GM12878 (cell line): ENCODE results near the gene IER5. TPM values are rescaled to one million over a fixed set of nuclear protein-coding genes. Genes with fewer than 3 reads are reported as not detected.

ENCODE experiments used
- BACH1 ChIP-seq: fragments of 450-650 bp; IDR thresholded peaks from 2 replicates; pipeline ENCODE4 v1.6.1; 2017; ENCODE audit warnings: mild to moderate bottlenecking, borderline replicate concordance
- CBFB ChIP-seq: IDR thresholded peaks from 2 replicates; pipeline ENCODE4 v1.6.1; 2016; ENCODE audit warnings: antibody characterized with exemption, low read depth
- DPF2 ChIP-seq: fragments of 450-650 bp; IDR thresholded peaks from 2 replicates; pipeline ENCODE4 v1.6.1; 2017; ENCODE audit warnings: mild to moderate bottlenecking
- ELK1 ChIP-seq: IDR thresholded peaks from 2 replicates; pipeline ENCODE4 v1.6.1; 2012; ENCODE audit warnings: low read depth, low read length, improper control_type of control experiment
- GATAD2B ChIP-seq: fragments of 450-650 bp; conservative IDR thresholded peaks from 2 replicates; pipeline ENCODE4 v1.6.1; 2017; ENCODE audit warnings: low read depth, mild to moderate bottlenecking, moderate library complexity
- HCFC1 ChIP-seq: fragments of 150-350 bp; IDR thresholded peaks from 2 replicates; pipeline ENCODE4 v1.6.1; 2014; ENCODE audit warnings: low read length
- HDAC2 ChIP-seq: fragments of 200-600 bp; sonication (generic); IDR thresholded peaks from 2 replicates; pipeline ENCODE4 v1.6.1; 2017
- IRF4 ChIP-seq: IDR thresholded peaks from 2 replicates; pipeline ENCODE4 v1.6.1; 2011; ENCODE audit warnings: low read depth, low read length
- IRF5 ChIP-seq: fragments of 450-650 bp; IDR thresholded peaks from 2 replicates; pipeline ENCODE4 v1.6.1; 2017; ENCODE audit warnings: borderline replicate concordance
- MEF2B ChIP-seq: fragments of 450-650 bp; IDR thresholded peaks from 2 replicates; pipeline ENCODE4 v1.6.1; 2018; ENCODE audit warnings: mild to moderate bottlenecking, moderate library complexity; ENCODE audit not compliant: partially characterized antibody, poor library complexity, severe bottlenecking
- PAX8 ChIP-seq: fragments of 450-650 bp; IDR thresholded peaks from 2 replicates; pipeline ENCODE4 v1.6.1; 2017; ENCODE audit warnings: mild to moderate bottlenecking, moderate library complexity
- PML ChIP-seq: IDR thresholded peaks from 2 replicates; pipeline ENCODE4 v1.6.1; 2012; ENCODE audit warnings: low read length, inconsistent platforms
- POU2F2 ChIP-seq: IDR thresholded peaks from 3 replicates; pipeline ENCODE4 v1.6.1; 2011; ENCODE audit warnings: low read depth, mild to moderate bottlenecking, low read length, borderline replicate concordance
- PRDM15 ChIP-seq: fragments of 450-650 bp; formaldehyde crosslinking; IDR thresholded peaks from 2 replicates; pipeline ENCODE4 v1.4.0; 2020; ENCODE audit warnings: mild to moderate bottlenecking, moderate library complexity
- RBBP5 ChIP-seq: fragments of 200-600 bp; sonication (generic); conservative IDR thresholded peaks from 2 replicates; pipeline ENCODE4 v1.6.1; 2016
- RELA ChIP-seq: fragments of 450-650 bp; IDR thresholded peaks from 2 replicates; pipeline ENCODE4 v1.8.0; 2014; ENCODE audit warnings: borderline replicate concordance; ENCODE audit not compliant: partially characterized antibody
- SP1 ChIP-seq: IDR thresholded peaks from one replicate; pipeline ENCODE4 v1.6.1; 2011; ENCODE audit warnings: low read depth, low read length
- SRF ChIP-seq, 2 experiments: IDR thresholded peaks; 2 replicates each; pipeline ENCODE4 v1.6.1; 2011; ENCODE audit warnings: low read depth in 2 of 2, low read length in 2 of 2, mild to moderate bottlenecking in 1 of 2, moderate library complexity in 1 of 2
- YY1 ChIP-seq: IDR thresholded peaks from 2 replicates; pipeline ENCODE4 v1.6.1; 2011; ENCODE audit warnings: low read depth, mild to moderate bottlenecking, low read length
- ZBED1 ChIP-seq: IDR thresholded peaks from 2 replicates; pipeline ENCODE4 v1.6.1; 2016; ENCODE audit warnings: borderline replicate concordance
- ZNF687 ChIP-seq: fragments of 450-650 bp; IDR thresholded peaks from 2 replicates; pipeline ENCODE4 v1.6.1; 2017; ENCODE audit warnings: mild to moderate bottlenecking, moderate library complexity
- polyA plus RNA-seq, 11 experiments: library from polyadenylated mRNA; depleted of rRNA in 4 of 11; unstranded in 6 of 11; stranded (reverse) in 5 of 11; fragments of >200 nt; fragmentation: Nextera tagmentation in 4 of 11; fragmentation: Illumina TruSeq in 1 of 11; extraction: Ambion mirVana in 4 of 11; extraction: Trizol in 1 of 11; gene quantifications; 1 replicate in 1 of 11; 2 replicates in 10 of 11; pipeline versions ENCODE4 v1.2.1 to v1.2.3, GENCODE V29; 2011 to 2016; ENCODE audit warnings: inconsistent platforms in 2 of 11, missing spikeins in 2 of 11, low read depth in 1 of 11
- total RNA-seq, 4 experiments: library from RNA; depleted of rRNA in 3 of 4; stranded (reverse); fragments of >200 nt in 3 of 4; fragmentation: Illumina TruSeq in 1 of 4; extraction: Trizol in 1 of 4; gene quantifications; 2 replicates each; pipeline versions ENCODE4 v1.2.1 to v1.2.3, GENCODE V29; 2013 to 2021

The IER5 gene
- total and polyA plus RNA-seq, 10 of the 15 experiments (the other 5 are each of a cell fraction or from before 2014, with no cell fraction given) = 4.3 to 75.2 (median 30.5) TPM

- TF ChIP-seq RELA = peak; percentile 52
- TF ChIP-seq IRF5 = no peak
- TF ChIP-seq PRDM15 (CRISPR knock-in tag) = 0 out of 2 replicates have a peak, but pooled peaks have one; percentile 5
- no peak for TF ChIP-seq SP1
- TF ChIP-seq CBFB = peak; percentile 69
- peak; percentile 98 for TF ChIP-seq DPF2
- TF ChIP-seq HDAC2 = no peak
- peak; percentile 76; the same call in 1 of the 2 replicates for TF ChIP-seq IRF4
- peak; percentile 81; the same call in 1 of the 2 replicates for TF ChIP-seq ZBED1
- TF ChIP-seq POU2F2 = peak; percentile 99
- TF ChIP-seq GATAD2B = peak; percentile 92
- TF ChIP-seq SRF (IDR thresholded peaks at IDR 0.05; ENCODE audit: low read depth in 2 of 2, low read length in 2 of 2) = no peak
- TF ChIP-seq HCFC1 = no peak
- peak; percentile 84 for TF ChIP-seq YY1
- TF ChIP-seq PML = peak; percentile 16; the same call in 1 of the 2 replicates
- TF ChIP-seq BACH1 = peak; percentile 64; the same call in 1 of the 2 replicates
- TF ChIP-seq MEF2B = peak; percentile 55
- TF ChIP-seq ELK1 = no peak
- TF ChIP-seq PAX8 = no peak
- peak; percentile 31 for TF ChIP-seq ZNF687
- no peak for TF ChIP-seq RBBP5
Observed at GRCh38 chr1:181061891-181062835, 26.3 kb upstream of the IER5 start (continued).
